Fibroblast of skin of right biceps (primary cell): ENCODE data around the gene MIPOL1.
"Not testable (repeated sequence)": the region's sequence is repeated elsewhere in the genome, so short reads cannot be mapped to it uniquely, and the experiment has no call there.

ENCODE experiments used
- DNase-seq: peaks from one replicate; pipeline ENCODE4 v3.0.0-alpha.2; 2013

The MIPOL1 gene, protein sequence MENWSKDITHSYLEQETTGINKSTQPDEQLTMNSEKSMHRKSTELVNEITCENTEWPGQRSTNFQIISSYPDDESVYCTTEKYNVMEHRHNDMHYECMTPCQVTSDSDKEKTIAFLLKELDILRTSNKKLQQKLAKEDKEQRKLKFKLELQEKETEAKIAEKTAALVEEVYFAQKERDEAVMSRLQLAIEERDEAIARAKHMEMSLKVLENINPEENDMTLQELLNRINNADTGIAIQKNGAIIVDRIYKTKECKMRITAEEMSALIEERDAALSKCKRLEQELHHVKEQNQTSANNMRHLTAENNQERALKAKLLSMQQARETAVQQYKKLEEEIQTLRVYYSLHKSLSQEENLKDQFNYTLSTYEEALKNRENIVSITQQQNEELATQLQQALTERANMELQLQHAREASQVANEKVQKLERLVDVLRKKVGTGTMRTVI

DNA sequence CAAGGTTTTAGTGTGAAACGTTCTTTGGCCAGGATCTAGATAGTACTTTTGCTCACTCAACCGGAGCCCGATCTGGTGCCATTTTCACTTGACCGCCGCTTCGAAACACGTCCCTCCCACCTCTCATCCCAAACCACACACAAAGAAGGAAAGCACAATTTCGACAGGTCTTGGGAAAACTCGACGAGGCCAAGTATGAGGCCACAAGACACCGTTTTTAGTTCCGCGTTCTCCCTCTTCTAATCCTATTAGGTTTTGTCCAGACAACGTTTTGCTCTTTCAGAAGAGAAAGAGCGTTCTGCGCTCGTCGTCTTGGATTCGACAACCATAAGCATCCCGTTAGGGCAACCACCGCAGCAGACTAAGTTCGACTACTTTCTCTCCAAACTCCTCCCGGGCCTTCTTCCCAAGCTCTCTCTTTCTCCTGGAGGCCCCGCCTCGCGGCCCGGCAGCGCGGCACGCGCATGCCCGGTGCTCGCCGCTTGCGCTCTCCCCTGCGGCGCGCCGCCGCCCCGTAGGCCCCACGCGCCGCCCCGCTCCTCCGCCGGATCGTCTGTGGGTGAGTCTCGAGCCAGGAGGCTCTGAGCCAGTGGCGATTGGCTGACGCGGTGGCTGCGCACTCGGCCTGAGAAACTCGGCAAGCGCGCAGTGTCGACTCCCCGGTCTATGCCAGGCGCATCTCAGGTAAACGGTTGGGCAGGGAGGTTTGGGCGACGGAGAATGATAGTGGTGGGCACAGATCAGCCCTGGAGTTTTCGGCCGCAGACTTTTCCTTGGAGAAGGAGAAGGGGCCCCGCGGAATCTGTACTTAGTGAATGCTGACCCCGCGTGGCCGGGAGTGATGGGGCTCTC, at the start of gene MIPOL1:
TSS of gene MIPOL1 (plus strand) at position 517 of the 852 bp plus-strand sequence. CDS start 49,952 bp downstream, outside the sequence.
- DNase-seq: peak; percentile 89

DNA sequence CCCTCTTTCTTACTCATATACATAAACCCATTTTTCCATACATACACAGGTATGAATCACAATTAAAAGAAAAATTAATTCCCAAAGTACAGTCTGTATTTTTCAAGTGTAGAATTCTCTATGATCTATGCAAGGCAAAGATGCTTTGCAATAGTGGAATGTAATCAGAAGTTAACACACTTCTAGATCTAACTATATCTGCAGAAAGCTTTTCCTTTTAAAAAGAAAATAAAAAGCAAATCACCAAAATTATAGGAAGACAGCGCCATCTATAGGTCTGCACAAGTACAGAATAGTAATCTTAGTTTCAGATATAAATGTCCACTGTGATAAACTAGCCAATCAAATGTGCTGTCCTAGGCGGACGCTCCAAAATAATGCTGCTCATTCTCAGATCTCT, 47.3 kb upstream of the MIPOL1 start:
- peak; percentile 39 for DNase-seq

DNA sequence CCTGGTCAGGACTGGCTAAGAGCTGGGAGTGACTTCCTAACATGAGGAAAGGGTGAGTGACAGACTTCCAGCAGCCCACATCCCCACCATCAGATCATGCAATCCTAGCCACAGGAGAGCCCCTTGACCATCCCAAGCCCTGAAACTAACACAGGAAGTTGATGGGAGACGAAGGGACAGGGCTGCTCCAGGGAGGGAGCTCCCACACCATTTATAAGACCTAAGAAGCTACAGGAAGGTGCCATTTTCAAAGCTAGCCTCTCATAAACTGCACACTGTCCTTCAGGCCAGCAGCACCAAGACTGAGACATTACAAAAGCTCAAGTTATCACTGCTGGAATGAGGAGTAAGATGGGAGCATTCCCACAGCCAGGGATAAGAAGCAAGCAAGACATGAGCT, 44.7 kb upstream of the MIPOL1 start:
- DNase-seq: no peak

GRCh38 chr14:37153483-37153882, 44.3 kb upstream of the MIPOL1 start:
- no peak for DNase-seq

- no peak for DNase-seq
These were observed 39.8 kb upstream of the MIPOL1 start for GRCh38 chr14:37157987-37158386.

- not testable (repeated sequence) for DNase-seq
These were observed 35.4 kb upstream of the MIPOL1 start for GRCh38 chr14:37162307-37162706.

DNA sequence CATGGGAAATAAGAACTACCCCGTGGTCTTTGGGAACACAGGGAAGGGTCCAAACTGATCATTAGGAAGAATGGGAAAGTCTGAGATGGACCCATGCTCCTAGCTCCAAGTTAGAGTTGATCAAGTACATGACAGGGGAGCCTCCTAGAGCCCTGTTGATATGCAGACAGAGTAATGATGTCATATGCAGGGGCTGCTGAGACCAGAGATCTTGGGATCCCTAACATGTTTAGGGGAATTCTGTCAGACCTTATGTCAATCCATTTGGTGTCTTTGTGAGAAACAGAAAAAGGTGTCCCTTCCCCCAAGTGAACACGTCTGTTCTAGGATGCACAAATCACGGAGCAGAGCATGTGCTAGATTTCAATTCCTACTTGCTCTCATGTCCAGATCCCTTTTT, 31.9 kb upstream of the MIPOL1 start:
- no peak for DNase-seq

DNA sequence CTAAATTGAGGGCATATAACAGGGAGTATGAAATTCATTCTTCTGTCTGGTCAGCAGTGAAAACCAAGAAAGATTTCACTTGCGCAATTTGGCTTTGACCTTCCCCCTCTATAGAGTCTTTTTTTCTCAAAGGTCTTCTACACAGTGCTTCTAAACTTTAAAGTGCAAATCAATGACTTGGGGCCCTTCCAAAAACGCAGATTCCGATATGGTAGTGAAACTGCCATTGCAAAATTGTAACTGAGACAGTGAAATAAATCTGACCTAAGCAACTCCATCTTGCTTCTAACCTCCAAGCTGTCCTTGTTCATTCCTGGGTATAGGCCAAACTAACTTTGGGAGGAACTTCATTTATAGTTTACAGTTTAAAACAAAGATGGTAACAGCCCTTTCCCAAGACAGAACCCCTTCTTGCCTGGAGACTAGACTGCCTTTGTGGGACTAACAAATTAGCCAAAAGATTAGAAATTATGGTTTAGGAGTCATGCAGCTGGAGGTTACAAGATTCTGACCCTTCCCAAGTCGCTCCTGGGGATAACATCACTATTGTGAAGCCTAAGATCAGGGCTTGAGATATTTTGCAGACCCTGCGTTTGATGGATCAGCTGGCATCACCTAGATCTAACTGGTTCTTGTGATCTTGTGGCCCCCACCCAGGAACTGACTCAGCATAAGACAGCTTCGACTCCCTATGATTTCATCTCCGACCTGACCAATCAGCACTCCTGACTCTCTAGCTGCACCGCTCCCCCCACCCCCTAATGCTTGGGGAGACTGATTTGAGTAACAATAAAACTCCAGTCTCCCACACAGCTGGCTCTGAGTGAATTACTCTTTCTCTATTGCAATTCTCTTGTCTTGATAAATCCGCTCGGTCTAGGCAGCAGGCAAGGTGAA, 30.3 kb upstream of the MIPOL1 start:
- DNase-seq: no peak

DNA sequence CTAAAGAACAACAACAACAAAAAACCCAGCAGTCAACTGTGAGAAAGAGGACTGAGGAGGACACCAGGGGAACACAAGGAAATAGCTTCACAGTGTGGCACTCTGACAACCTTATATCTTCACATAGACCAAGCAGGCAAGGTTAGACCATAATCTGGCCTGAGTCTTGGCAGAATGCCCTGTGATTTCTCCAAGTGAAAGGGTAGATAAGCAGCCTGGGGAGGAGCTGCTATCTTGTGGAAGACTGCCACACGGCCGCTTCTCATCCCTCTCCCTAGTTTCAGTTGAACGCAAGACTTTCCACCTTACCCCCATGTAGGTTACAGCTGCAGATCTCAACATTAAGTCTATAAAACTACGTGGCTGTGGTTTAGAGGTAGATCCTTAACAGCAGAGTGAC, 29.0 kb upstream of the MIPOL1 start:
- DNase-seq: no peak

- DNase-seq: no peak
These were observed 27.5 kb upstream of the MIPOL1 start for GRCh38 chr14:37170237-37170636.

- DNase-seq: no peak
These were observed 26.7 kb upstream of the MIPOL1 start for GRCh38 chr14:37170993-37171392.

GRCh38 chr14:37171678-37172023, 26.1 kb upstream of the MIPOL1 start:
- DNase-seq: no peak

- DNase-seq: peak; percentile 84
These were observed 25.5 kb upstream of the MIPOL1 start, which contains the start of gene SLC25A21 for GRCh38 chr14:37172024-37172869. SLC25A21 (minus strand) TSS chr14:37172606.

DNA sequence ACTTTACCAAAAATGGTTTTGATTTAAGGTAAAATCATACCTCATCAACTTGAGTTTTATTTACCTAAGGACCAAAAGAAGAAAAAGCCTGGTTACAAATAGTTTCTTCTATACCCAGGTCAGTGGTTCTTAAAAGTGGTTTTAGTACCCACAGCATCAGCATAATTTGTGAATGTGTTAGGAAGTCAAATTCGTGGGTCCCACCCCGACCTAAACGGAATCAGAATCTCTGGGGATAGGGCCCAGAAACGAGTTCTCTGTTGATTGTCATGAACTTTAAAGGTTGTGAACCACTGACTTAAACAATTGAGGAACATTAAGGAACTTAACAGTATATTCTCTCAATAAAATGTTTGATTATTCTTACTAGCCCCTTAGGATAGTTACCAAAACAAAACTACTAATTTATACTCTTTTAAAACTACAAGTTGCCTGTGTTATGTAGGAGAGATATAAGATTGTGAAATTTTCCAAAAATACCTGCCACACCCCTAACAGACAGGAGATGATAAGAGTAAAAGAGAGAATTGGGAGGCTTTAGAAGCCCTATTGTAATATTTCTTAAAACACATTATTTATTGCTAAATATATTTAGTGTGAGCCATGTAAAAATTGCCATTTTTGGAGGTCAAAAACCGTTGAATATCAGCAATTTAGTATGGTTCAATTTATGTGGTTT, 24.7 kb upstream of the MIPOL1 start:
- DNase-seq: no peak

GRCh38 chr14:37179896-37180502, 17.7 kb upstream of the MIPOL1 start:
- no peak for DNase-seq

DNA sequence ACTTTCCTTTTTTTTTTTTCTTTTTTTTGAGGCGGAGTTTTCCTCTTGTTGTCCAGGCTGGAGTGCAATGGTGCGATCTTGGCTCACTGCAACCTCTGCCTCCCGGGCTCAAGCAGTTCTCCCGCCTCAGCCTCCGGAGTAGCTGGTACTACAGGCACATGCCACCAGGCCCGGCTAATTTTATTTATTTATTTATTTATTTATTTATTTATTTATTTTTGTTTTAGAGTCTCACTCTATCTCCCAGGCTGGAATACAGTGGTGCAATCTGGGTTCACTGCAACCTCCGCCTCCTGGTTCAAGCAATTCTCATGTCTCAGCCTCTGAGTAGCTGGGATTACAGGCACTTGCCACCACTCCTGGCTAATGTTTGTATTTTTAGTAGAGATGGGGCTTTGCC, 16.9 kb upstream of the MIPOL1 start:
- DNase-seq: not testable (repeated sequence)

DNA sequence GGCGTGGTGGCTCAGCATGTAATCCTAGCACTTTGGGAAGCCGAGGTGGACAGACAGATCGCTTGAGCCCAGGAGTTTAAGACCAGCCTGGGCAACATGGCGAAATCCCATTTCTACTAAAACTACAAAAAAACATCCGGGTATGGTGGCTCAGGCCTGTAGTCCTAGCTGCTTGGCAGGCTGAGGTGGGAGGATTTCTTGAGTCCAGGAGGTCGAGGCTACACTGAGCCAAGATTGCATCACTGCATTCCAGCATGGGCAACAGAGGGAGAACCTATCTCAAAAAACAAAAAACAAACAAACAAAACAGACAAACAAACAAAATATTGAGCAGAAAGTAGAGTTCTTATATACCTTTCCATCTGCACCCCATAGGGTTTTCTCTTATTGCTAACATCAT, 16.3 kb upstream of the MIPOL1 start:
- DNase-seq: no peak

DNA sequence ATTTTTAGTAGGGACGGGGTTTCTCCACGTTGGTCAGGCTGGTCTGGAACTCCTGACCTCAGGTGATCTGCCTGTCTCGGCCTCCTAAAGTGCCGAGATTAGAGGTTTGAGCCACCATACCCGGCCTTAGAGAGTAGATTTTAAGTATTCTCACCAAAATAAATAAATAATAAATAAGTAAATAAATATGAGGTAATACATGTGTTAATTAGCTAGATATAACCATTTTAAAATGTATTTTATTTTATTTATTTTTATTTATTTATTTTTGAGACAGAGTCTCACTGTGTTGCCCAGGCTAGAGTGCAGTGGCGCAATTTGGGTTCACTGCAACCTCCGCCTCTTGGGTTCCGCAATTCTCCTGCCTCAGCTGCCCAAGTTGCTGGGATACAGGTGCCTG, 13.2 kb upstream of the MIPOL1 start:
- not testable (repeated sequence) for DNase-seq

DNA sequence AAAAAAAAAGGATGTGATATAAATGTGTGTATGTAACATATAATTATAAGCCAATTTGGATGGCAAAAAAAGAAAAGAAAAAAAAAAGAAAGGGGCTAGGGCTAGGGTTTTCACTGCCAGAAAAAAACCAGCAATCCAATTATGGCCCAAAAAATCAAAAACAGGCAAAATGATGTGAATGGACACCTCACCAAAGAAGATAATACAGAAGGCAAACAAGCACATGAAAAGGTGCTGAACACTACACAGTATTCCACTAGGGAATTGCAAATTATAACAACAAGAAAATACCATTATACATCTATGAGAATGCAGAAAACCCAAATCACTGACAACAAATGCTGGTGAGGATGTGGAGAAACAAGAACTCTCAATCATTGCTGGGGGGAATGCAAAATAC, 12.1 kb upstream of the MIPOL1 start:
- no peak for DNase-seq

DNA sequence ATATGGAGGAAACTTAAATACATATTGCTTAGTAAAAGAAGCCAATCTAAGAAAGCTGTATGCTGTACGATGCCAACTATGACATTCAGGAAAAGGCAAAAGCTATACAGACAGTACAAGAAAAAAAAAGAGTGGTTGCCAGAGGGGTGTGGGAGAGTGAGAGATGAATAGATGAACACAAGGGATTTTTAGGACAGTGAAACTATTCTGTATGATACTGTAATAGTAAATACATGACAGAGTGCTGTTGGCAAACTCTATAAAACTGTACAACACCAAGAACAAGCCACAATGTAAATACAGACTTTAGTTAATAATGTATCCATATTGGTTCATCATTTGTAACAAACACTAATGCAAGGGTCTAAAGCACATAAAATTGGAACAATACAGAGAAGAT, 10.9 kb upstream of the MIPOL1 start:
- DNase-seq: no peak

DNA sequence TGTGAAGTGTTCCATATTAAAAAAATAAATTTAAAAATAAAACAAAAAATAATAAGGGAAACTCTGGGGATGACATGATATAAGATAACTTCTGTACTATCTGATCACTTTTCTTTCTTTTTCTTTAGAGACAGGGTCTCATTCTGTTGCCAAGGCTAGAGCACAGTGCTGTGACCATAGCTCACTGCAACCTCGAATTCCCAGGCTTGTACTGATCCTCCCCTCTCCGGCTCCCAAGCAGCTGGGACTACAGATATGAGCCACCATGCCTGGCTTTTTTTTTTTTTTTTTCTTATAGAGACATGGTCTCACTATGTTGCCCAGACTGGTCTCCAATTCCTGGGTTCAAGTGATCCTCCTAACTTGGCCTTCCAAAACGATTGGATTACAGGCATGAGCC, 10.4 kb upstream of the MIPOL1 start:
- no peak for DNase-seq
